Transverse colon (tissue), 4 donors: ENCODE results near the gene STX10. TPM values are rescaled to one million over a fixed set of nuclear protein-coding genes. Genes with fewer than 3 reads are reported as not detected.
A peak's percentile ranks its signal among the peaks of the same experiment; 100 is the strongest.

Source experiments
- DNase-seq: peaks from one replicate; pipeline ENCODE4 v3.0.0-alpha.2; 2019
- H3K27ac ChIP-seq, 4 donors: fragments of 200-600 bp; sonication (generic); 2 replicates each; pipeline ENCODE4 v1.5.1; 2016 to 2018; ENCODE audit warnings: inconsistent platforms in 4 of 4
- H3K27me3 ChIP-seq: fragments of 200-600 bp; sonication (generic); 2 replicates; pipeline ENCODE4 v1.5.1; 2017; ENCODE audit warnings: inconsistent platforms
- H3K36me3 ChIP-seq, 4 donors: fragments of 200-600 bp; sonication (generic); 2 replicates each; pipeline ENCODE4 v1.5.1; 2017 to 2019; ENCODE audit warnings: inconsistent platforms in 4 of 4
- H3K4me1 ChIP-seq, 4 donors: fragments of 200-600 bp; sonication (generic); 2 replicates each; pipeline ENCODE4 v1.5.1; 2017 to 2020; ENCODE audit warnings: inconsistent platforms in 4 of 4
- H3K4me3 ChIP-seq, 4 donors: fragments of 200-600 bp; sonication (generic); 1 replicate in 1 of 4; 2 replicates in 3 of 4; pipeline versions ENCODE4 v1.5.1 to v1.6.1; 2017 to 2019; ENCODE audit warnings: inconsistent platforms in 4 of 4
- H3K9me3 ChIP-seq, 2 donors: fragments of 200-600 bp; sonication (generic); 2 replicates each; pipeline ENCODE4 v1.5.1; 2017 to 2019; ENCODE audit warnings: inconsistent platforms in 2 of 2
- EP300 ChIP-seq: sonication (generic); formaldehyde crosslinking; IDR thresholded peaks from one replicate; pipeline ENCODE4 v1.6.1; 2017; ENCODE audit warnings: antibody characterized with exemption, low read depth
- POLR2A ChIP-seq: fragments of 450-650 bp; IDR thresholded peaks from one replicate; pipeline ENCODE4 v1.6.1; 2016; ENCODE audit warnings: antibody characterized with exemption, mild to moderate bottlenecking, moderate library complexity
- POLR2AphosphoS5 ChIP-seq, 3 donors: sonication (generic); formaldehyde crosslinking; IDR thresholded peaks; one replicate each; pipeline ENCODE4 v1.6.1; 2016; ENCODE audit warnings: antibody characterized with exemption in 3 of 3
- WGBS, 2 donors: methylation state at CpG; one replicate each; pipeline ENCODE4 v1.1.5; 2018; ENCODE audit warnings: low coverage in 1 of 2; 5-methylcytosine and 5-hydroxymethylcytosine counted together
- in situ Hi-C, 4 donors: fragments of 200-750 bp; cut with MboI; loops; one replicate each; pipeline versions ENCODE4 v1.15.0 to v1.15.1; 2017; ENCODE audit warnings: low sequenced_read_pairs in 3 of 4, low pct_ligation_motif_present in 1 of 4, low pct_unique_long_range_greater_than_20kb in 1 of 4
- intact Hi-C: fragments of 100-400 bp; cut with DNase I; formaldehyde crosslinking; loops from one replicate; pipeline ENCODE4 v1.15.1; 2023; ENCODE audit warnings: low total_unique reads
- total RNA-seq, 4 donors: library from RNA; depleted of rRNA; stranded (reverse); fragments of >200 nt; gene quantifications; one replicate each; pipeline ENCODE4 v1.1.0, GENCODE V29; 2016
- TF ChIP-seq, protein P1 (sequence below), 5 experiments: fragments of 200-600 bp in 3 of 5; fragments of 450-650 bp in 2 of 5; sonication (generic) in 3 of 5; IDR thresholded peaks; 1 replicate in 2 of 5; 2 replicates in 3 of 5; pipeline ENCODE4 v1.5.1; 2016 to 2017; ENCODE audit warnings: antibody characterized with exemption in 5 of 5, inconsistent platforms in 3 of 5, mild to moderate bottlenecking in 2 of 5, moderate library complexity in 1 of 5

STX10 gene
- total RNA-seq, 4 donors from 2014 or later, result 69.7 to 164 (median 84.2) TPM

DNA sequence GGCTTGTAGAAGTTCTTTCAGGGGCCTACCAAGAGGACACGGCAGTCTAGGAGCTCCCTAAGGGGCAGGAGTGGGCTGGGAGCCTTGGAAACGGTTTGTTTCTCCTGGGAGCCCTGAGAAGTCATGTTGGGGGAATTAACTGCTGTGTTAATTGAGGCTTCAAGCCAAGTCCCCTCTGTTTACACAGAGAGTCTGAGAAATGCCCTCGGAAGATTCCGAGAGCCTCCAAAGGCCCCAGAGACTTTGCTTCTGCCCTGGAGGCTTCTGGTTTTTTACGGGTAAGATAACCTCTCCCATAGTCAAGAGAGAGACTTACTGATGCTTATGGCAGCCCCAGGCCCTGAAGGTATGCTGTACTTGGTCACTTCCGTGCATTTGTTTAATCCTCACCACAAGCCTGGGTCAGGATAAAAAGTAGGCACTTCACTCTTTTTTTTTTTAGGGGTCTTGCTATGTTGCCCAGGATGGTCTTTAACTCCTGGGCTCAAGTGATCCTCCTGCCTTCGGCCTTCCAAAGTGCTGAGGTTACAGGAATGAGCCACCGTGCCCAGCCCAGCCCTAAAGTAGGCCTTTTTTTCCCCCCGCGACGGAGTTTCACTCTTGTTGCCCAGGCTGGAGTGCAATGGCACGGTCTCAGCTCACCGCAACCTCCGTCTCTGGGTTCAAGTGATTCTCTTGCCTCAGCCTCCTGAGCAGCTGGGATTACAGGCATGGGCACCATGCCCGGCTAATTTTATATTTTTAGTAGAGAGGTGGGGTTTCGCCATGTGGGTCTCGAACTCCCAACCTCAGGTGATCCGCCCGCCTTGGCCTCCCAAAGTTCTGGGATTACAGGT is 15.2 kb upstream of the STX10 start:
- Histone ChIP-seq H3K4me1 (peaks cover 36 to 90% (median 68%) of the 10 kb centered on the region in 4 donors), H3K27me3 (no peaks in the 10 kb centered on the region), H3K27ac (peak overlapping the region; percentile 95 to 98 (median 97)), H3K36me3 (no peaks in the 10 kb centered on the region), H3K4me3 (no peak overlapping the region), H3K9me3 (no peaks in the 10 kb centered on the region)
- no peak for TF ChIP-seq POLR2AphosphoS5 (IDR thresholded peaks at IDR 0.05)
- TF ChIP-seq, protein P1, sequence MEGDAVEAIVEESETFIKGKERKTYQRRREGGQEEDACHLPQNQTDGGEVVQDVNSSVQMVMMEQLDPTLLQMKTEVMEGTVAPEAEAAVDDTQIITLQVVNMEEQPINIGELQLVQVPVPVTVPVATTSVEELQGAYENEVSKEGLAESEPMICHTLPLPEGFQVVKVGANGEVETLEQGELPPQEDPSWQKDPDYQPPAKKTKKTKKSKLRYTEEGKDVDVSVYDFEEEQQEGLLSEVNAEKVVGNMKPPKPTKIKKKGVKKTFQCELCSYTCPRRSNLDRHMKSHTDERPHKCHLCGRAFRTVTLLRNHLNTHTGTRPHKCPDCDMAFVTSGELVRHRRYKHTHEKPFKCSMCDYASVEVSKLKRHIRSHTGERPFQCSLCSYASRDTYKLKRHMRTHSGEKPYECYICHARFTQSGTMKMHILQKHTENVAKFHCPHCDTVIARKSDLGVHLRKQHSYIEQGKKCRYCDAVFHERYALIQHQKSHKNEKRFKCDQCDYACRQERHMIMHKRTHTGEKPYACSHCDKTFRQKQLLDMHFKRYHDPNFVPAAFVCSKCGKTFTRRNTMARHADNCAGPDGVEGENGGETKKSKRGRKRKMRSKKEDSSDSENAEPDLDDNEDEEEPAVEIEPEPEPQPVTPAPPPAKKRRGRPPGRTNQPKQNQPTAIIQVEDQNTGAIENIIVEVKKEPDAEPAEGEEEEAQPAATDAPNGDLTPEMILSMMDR (IDR thresholded peaks at IDR 0.05), result no peak
- TF ChIP-seq POLR2A, result no peak
- no peak for TF ChIP-seq EP300
- no peak for DNase-seq
- 72 to 74% methylated on average over 7 to 19 of the region's 19 CpGs for WGBS, 2 donors
- in situ Hi-C loops (no loop called here), intact Hi-C loops (no loop called here)

DNA sequence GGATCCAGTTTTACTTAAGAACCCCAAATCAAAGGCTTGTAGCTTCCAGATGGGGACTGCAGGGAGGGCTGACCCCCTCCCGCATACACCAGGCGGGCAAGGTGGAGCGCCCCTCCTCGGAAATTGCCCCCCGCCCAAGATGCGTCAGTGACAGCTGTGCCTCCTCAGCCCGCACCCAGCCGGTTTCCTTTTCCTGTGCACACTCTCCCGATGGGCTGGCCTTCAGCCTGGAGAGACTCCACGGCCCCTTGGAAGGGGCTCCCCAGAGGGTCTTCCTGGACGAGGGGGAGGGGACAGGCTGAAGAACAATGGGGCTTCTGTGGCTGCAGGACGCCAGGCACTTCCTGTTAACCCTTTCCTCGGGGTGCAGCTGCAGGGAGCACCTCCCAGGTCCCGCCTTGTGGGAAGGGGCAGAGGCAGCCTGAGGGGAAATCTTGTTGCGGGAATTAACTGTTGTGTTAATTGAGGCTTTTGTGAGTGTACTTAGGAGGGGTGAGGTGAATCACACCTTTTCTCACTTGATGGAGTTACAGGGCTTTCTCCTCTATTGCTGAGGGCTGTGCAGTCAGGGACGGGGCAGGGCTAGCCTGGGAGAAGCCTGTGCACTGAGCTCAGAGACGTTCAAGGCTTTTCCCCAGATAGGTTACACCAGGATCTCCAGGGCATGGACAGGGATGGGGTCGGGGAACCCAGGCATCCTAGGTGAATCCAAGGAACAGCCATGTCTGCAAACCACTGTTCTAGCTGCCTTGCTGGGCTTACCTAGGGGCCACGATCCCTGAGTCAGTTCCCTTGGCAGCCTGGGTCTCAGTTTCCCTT is 14.4 kb upstream of the STX10 start:
- no peaks in the 10 kb centered on the region for H3K27me3 ChIP-seq
- 9% methylated on average over 19 of the region's 19 CpGs; no CpG with 5 or more reads in 1 of the 2 donors for WGBS, 2 donors
- H3K4me1 ChIP-seq, result peaks cover 36 to 82% (median 65%) of the 10 kb centered on the region in 4 donors
- no peaks in the 10 kb centered on the region for H3K9me3 ChIP-seq
- H3K4me3 ChIP-seq, result peak overlapping the region in 3 of 4 donors; percentile 8 to 46 (median 29)
- peak; percentile 75 for DNase-seq
- H3K27ac ChIP-seq, result peak overlapping the region; percentile 95 to 98 (median 97)
- in situ Hi-C loops, result no loop called here
- intact Hi-C loops, result no loop called here
- TF ChIP-seq, protein P1 (IDR thresholded peaks at IDR 0.05), result no peak
- TF ChIP-seq POLR2AphosphoS5 (IDR thresholded peaks at IDR 0.05) (peak; percentile 16 to 58 (median 29)), EP300 (peak; percentile 25)
- H3K36me3 ChIP-seq, result no peaks in the 10 kb centered on the region

DNA sequence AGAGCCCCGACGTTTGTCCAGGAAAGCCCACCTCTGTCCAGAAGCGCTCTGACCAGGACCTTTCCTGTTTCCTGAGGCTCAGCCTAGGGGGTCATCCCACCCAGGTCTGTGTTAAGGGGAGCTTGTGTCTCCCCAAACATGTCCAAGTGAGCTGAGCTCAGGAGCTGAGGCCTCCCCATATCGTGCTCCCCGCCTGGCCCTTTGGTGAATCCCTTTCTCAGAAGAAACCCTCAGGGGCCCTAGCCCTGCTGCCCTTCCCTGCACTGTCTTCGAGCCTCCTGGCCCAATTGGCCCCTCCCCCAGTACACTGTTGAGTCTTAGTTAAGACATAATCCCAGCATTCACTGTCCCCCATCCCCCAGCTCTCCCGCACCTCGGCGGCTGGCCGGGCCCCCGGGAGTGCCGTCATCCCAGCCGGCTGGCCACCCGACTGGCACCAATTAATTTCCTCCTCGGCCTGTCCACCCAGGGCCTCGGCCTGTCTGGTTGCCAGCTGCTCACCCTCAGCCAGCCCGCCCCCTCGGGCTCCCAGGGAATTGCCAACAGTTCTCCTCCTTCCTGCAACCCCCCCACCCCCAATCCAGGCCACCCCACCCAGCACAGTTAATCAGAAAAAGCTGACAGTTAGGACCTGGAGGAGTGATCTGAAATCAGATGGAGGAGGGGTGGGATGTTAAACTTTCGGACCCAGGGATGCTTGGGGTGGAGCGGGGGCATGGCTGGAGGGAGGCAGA is 13.6 kb upstream of the STX10 start:
- in situ Hi-C loops (no loop called here), intact Hi-C loops (no loop called here)
- 15% methylated on average over 19 of the region's 20 CpGs; no CpG with 5 or more reads in 1 of the 2 donors for WGBS, 2 donors
- peak; percentile 80 for DNase-seq
- no peaks in the 10 kb centered on the region for H3K27me3 ChIP-seq
- peaks cover 36 to 74% (median 61%) of the 10 kb centered on the region in 4 donors for H3K4me1 ChIP-seq
- H3K9me3 ChIP-seq, result no peaks in the 10 kb centered on the region
- peak in 2 of 3 donors; percentile 42 to 47 for TF ChIP-seq POLR2AphosphoS5 (IDR thresholded peaks at IDR 0.05)
- TF ChIP-seq POLR2A, result no peak
- peak overlapping the region; percentile 95 to 98 (median 97) for H3K27ac ChIP-seq
- H3K4me3 ChIP-seq, result peak overlapping the region in 3 of 4 donors; percentile 20 to 46 (median 29)
- no peaks in the 10 kb centered on the region for H3K36me3 ChIP-seq

DNA sequence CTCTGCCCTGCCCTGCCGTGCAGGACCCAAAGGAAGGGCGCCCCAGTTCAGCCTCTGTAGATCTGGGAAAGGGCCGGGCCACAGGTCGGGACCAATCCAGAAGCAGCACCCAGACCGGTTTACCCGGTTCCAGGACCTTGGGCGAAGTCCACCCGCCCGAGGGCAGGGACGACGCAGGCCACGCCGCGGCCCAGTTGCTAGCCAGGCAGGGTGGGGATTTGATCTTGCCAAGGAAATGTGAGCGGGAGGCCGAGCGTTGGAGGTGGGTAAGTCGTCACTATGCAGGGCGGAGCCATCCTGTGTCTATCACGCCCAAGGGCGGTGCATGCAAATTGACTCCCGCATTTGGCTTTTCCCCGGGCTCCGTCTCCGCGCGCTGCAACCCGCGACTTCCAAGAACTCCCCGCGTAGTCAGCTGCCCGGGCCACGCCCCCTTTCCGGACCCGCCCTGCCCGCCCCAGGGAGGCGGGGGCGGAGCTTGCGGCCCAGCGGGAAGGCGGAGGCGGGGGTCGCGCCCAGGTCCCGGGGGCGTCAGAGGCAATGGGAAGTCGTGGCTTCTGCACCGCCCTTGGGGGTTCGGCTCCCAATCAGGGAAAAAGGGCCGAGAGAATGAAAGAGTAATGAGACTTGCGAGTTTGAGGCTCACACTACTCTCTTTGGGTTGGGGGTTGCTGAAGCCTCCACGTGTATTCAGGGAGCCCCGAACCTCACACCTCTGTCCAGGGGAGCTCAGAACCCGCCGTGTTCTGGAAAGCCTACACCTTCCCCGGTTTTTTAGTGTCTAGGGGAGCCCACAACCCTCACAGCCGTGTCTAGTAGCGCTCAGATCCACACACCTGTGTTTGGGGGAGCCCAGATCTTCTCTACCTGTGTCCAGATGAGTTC is 12.8 kb upstream of the STX10 start:
- H3K9me3 ChIP-seq, result no peaks in the 10 kb centered on the region
- H3K36me3 ChIP-seq, result no peaks in the 10 kb centered on the region
- H3K27me3 ChIP-seq, result no peaks in the 10 kb centered on the region
- H3K4me3 ChIP-seq, result peak overlapping the region; percentile 20 to 46 (median 26)
- in situ Hi-C loops (no loop called here), intact Hi-C loops (no loop called here)
- 3% methylated on average over 33 of the region's 58 CpGs; no CpG with 5 or more reads in 1 of the 2 donors for WGBS, 2 donors
- TF ChIP-seq EP300 (peak; percentile 58), POLR2AphosphoS5 (IDR thresholded peaks at IDR 0.05) (peak; percentile 73 to 95 (median 91)), POLR2A (peak; percentile 64)
- TF ChIP-seq, protein P1 (IDR thresholded peaks at IDR 0.05), result no peak
- H3K27ac ChIP-seq, result peak overlapping the region; percentile 95 to 98 (median 97)
- DNase-seq, result peak; percentile 99
- peaks cover 36 to 67% (median 57%) of the 10 kb centered on the region in 4 donors for H3K4me1 ChIP-seq
